ENCODE data around the gene TRIM17.

TRIM17 gene

GRCh38 chr1:228381356-228381755, 35.3 kb downstream of the TRIM17 start:
- peaks cover 9% of the 10 kb centered on the region; the same call in 1 of the 2 replicates for H3K4me1 ChIP-seq
- no peak for DNase-seq (ENCODE audit: low spot score in 2 of 2)
- no peaks in the 10 kb centered on the region for H3K27me3 ChIP-seq (ENCODE audit: low read depth)
- no peaks in the 10 kb centered on the region for H3K9me3 ChIP-seq
- H3K36me3 ChIP-seq (replicated peaks), result no peaks in the 10 kb centered on the region
- no peak overlapping the region for H3K4me3 ChIP-seq
- in situ Hi-C loops (cut with MboI; ENCODE audit: low sequenced_read_pairs), result no loop called here

DNA sequence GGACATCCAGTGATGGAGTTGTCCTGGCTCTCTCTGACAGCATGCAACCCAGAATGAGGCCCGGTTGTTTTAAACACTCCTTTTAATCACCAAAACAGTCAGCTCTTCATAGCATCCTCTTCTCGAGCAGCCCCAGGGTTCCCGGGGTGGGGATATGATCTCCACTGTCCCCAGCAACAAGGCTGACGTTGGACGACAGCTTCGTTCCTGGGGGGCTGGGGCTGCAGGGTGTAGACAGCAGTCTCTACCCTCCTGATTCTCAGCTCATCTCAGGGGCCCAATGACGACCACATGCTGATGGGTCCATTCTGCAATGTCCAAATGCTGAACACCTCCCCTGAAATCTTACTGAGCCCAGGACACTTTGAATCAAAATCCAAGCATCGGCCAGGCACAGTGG, 37.0 kb downstream of the TRIM17 start:
- Histone ChIP-seq H3K4me3 (no peak overlapping the region), H3K4me1 (peaks cover 9% of the 10 kb centered on the region; the same call in 1 of the 2 replicates), H3K27me3 (ENCODE audit: low read depth) (no peaks in the 10 kb centered on the region), H3K36me3 (replicated peaks) (no peaks in the 10 kb centered on the region), H3K9me3 (no peaks in the 10 kb centered on the region)
- in situ Hi-C loops (cut with MboI; ENCODE audit: low sequenced_read_pairs), result no loop called here
- no peak for DNase-seq (ENCODE audit: low spot score in 2 of 2)

DNA sequence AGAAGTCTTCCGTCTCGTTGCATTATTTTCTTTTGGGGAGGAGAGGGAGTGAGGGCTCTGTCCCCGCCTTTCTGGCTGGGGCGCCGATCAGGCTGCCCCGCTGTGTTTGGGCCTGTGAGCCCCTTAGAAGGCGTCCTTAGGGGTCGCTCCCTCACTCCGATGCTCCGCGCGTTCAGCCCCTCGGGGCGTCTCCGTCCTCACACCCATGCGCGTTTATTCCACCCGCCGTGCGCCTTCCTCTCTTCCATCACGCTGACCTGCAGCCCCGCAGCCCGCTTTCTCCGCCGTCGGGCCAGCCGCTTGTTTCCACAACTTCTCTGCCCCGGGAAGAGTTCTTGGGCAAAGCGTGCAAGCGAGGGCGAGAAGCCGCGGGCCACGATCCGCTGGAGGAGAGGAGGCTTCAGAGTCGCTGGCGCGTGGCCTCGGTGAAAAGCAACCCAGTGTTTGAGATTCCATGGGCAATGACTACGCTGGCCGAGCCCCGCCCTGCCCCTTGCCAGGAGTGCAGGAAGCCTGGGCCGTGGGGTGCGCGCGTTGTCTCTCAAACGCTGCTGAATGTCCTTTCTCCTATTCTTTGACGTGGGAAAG, 37.7 kb downstream of the TRIM17 start:
- Histone ChIP-seq H3K4me1 (peaks cover 9% of the 10 kb centered on the region; the same call in 1 of the 2 replicates), H3K36me3 (replicated peaks) (no peaks in the 10 kb centered on the region), H3K27me3 (ENCODE audit: low read depth) (no peaks in the 10 kb centered on the region), H3K9me3 (no peaks in the 10 kb centered on the region), H3K4me3 (peak overlapping the region; percentile 37)
- in situ Hi-C loops (cut with MboI; ENCODE audit: low sequenced_read_pairs), result no loop called here
- DNase-seq (ENCODE audit: low spot score in 2 of 2), result no peak

DNA sequence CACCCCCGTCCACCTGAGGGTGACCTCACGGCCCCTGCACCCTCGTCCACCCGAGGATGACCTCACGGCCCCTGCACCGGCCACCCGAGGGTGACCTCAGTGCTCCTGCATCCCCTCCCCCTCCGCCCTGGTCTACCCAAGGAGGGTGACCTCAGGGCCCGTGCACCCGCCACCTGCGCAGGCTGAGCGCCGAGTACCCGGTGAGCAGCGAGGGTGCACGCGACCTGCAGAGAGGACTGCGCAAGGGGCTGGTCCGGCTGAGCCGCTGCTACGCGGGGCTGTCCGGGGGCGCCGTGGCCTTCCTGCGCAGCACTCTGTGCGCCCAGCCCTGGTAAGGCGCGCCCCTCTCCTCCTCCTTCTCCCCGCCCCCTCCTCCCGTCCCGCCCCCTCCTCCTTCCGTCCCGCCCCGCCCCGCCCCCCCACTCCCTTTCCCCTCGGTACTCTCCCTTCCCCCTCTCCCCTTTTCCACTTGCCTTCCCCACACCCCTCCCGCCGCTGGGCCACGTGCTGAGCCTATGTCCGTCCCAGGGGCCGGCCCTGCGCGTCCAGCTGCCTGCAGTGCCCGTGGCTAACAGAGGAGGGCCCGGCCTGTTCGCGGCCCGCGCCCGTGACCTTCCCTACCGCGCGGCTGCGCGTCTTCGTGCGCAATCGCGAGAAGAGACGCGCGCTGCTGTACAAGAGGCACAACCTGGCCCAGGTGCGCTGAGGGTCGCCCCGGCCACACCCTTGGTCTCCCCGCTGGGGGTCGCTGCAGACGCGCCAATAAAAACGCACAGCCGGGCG, 38.4 kb downstream of the TRIM17 start:
- peak; percentile 70 to 88 for DNase-seq (ENCODE audit: low spot score in 2 of 2)

DNA sequence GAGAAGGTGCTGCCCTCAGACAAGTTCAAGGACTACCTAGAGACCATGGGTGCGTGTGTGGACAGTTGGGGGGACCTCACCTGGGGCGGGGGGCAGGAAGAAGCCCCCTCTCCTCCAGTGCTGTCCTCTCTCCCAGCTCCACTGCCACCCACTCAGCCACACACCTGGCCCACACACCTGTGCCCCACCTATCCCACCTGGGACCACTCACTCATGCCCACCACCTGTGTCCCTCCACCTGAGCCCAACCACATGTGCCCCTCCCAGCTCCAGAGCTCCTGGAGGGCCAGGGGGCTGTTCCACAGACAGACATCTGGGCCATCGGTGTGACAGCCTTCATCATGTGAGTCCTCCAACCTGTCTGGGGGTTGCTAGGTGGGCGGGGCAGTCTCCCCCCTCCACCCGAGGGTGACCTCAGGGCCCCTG, 39.0 kb downstream of the TRIM17 start:
- H3K27me3 ChIP-seq (ENCODE audit: low read depth), result no peaks in the 10 kb centered on the region
- H3K4me1 ChIP-seq, result peaks cover 9% of the 10 kb centered on the region; the same call in 1 of the 2 replicates
- DNase-seq (ENCODE audit: low spot score in 2 of 2), result no peak
- peak overlapping the region; percentile 37 for H3K4me3 ChIP-seq
- no peaks in the 10 kb centered on the region for H3K36me3 ChIP-seq (replicated peaks)
- in situ Hi-C loops (cut with MboI; ENCODE audit: low sequenced_read_pairs), result no loop called here
- H3K9me3 ChIP-seq, result no peaks in the 10 kb centered on the region

More for the DNA sequence above, 38.4 kb downstream of the TRIM17 start:
- H3K36me3 ChIP-seq (replicated peaks), result no peaks in the 10 kb centered on the region
- H3K9me3 ChIP-seq, result no peaks in the 10 kb centered on the region
- no peaks in the 10 kb centered on the region for H3K27me3 ChIP-seq (ENCODE audit: low read depth)
- in situ Hi-C loops (cut with MboI; ENCODE audit: low sequenced_read_pairs), result no loop called here
- peak overlapping the region; percentile 37 for H3K4me3 ChIP-seq
- H3K4me1 ChIP-seq, result peaks cover 9% of the 10 kb centered on the region; the same call in 1 of the 2 replicates

GRCh38 chr1:228376651-228377631, 39.7 kb downstream of the TRIM17 start:
- no peaks in the 10 kb centered on the region for H3K36me3 ChIP-seq (replicated peaks)
- H3K9me3 ChIP-seq, result no peaks in the 10 kb centered on the region
- H3K4me1 ChIP-seq, result peaks cover 9% of the 10 kb centered on the region; the same call in 1 of the 2 replicates
- no peaks in the 10 kb centered on the region for H3K27me3 ChIP-seq (ENCODE audit: low read depth)
- no peak for DNase-seq (ENCODE audit: low spot score in 2 of 2)
- in situ Hi-C loops (cut with MboI; ENCODE audit: low sequenced_read_pairs), result no loop called here
- H3K4me3 ChIP-seq, result no peak overlapping the region

GRCh38 chr1:228376262-228376628, 40.4 kb downstream of the TRIM17 start:
- no peak overlapping the region for H3K4me3 ChIP-seq
- in situ Hi-C loops (cut with MboI; ENCODE audit: low sequenced_read_pairs), result no loop called here
- no peak for DNase-seq (ENCODE audit: low spot score in 2 of 2)
- no peaks in the 10 kb centered on the region for H3K36me3 ChIP-seq (replicated peaks)
- H3K27me3 ChIP-seq (ENCODE audit: low read depth), result no peaks in the 10 kb centered on the region
- no peaks in the 10 kb centered on the region for H3K9me3 ChIP-seq
- H3K4me1 ChIP-seq, result peaks cover 9% of the 10 kb centered on the region; the same call in 1 of the 2 replicates

DNA sequence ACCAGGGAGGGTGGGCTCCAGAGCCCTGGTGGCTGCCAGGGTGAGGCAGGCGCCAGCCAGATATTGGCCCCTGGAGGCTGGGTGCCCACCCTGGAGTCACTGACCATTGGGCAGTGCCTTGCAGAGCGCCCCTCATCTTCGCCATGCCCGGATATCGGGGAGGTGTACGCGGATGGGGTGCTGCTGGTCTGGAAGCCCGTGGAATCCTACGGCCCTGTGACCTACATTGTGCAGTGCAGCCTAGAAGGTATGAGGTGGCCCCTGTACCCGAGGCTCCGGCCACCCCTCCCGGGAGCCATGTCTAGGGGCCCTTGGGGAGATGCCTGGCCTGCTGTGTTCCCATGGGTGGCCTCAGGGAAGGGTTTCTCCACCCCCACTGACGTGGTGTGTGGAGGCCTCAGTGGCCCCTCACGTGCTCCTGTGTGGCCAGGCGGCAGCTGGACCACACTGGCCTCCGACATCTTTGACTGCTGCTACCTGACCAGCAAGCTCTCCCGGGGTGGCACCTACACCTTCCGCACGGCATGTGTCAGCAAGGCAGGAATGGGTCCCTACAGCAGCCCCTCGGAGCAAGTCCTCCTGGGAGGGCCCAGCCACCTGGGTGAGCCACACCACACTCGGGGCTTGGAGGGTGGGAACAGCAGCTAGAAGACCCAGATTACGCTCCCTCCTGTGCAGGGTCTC, 40.9 kb downstream of the TRIM17 start:
- no peaks in the 10 kb centered on the region for H3K27me3 ChIP-seq (ENCODE audit: low read depth)
- in situ Hi-C loops (cut with MboI; ENCODE audit: low sequenced_read_pairs), result no loop called here
- H3K4me3 ChIP-seq, result no peak overlapping the region
- H3K4me1 ChIP-seq, result peaks cover 9% of the 10 kb centered on the region; the same call in 1 of the 2 replicates
- H3K9me3 ChIP-seq, result no peaks in the 10 kb centered on the region
- DNase-seq (ENCODE audit: low spot score in 2 of 2), result no peak
- no peaks in the 10 kb centered on the region for H3K36me3 ChIP-seq (replicated peaks)

DNA sequence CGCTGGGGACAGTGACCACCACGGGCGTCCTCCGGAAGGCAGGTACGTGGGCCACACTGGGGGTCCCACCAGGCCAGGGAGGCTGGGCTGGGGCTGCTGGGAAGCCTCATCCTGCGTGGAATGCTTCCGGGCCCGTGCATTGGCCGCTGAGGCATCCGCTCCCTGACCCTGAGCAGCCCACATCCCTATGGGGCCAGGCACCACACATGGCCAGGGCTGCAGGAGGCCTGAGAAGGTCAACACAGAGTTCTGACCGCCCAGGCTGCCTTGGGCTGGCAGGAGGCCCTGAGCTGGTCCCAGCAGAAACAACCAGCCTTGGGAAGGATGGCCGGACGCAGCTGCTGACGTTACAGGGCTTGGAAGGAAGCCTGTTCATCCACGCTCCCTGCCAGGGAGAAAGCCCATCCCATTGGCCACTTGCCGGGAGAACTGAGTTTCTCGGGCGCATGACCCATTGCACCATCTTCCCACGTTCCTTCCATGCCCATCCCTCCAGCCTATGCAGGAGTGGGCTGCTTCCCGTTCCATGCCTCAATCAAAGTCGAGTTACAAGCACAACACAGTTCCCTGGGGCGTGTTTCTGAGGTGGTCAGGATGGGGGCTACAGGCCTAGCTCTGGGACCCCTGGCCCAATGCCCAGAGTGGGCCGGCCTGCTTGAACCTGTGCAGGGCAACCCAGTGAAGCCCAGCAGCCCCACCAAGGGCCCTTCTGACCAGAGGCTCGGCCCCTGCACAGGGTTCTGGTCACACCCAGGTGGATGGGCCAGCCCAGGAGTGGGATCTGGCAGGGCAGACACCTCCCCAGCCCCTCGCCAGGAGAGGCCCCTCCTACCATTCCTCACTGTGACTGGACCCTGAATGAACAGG, 41.7 kb downstream of the TRIM17 start:
- Histone ChIP-seq H3K27me3 (ENCODE audit: low read depth) (no peaks in the 10 kb centered on the region), H3K4me1 (peaks cover 7% of the 10 kb centered on the region; the same call in 1 of the 2 replicates), H3K4me3 (no peak overlapping the region), H3K9me3 (no peaks in the 10 kb centered on the region), H3K36me3 (replicated peaks) (no peaks in the 10 kb centered on the region)
- no peak for DNase-seq (ENCODE audit: low spot score in 2 of 2)
- in situ Hi-C loops (cut with MboI; ENCODE audit: low sequenced_read_pairs), result no loop called here

GRCh38 chr1:228373681-228374571, 42.7 kb downstream of the TRIM17 start:
- H3K4me3 ChIP-seq, result no peak overlapping the region
- no peaks in the 10 kb centered on the region for H3K36me3 ChIP-seq (replicated peaks)
- H3K27me3 ChIP-seq (ENCODE audit: low read depth), result no peaks in the 10 kb centered on the region
- no peaks in the 10 kb centered on the region for H3K9me3 ChIP-seq
- no peak for DNase-seq (ENCODE audit: low spot score in 2 of 2)
- in situ Hi-C loops (cut with MboI; ENCODE audit: low sequenced_read_pairs), result no loop called here
- H3K4me1 ChIP-seq, result peaks cover 2% of the 10 kb centered on the region; the same call in 1 of the 2 replicates

- in situ Hi-C loops (cut with MboI; ENCODE audit: low sequenced_read_pairs), result no loop called here
- Histone ChIP-seq H3K4me1 (no peaks in the 10 kb centered on the region; the same call in 1 of the 2 replicates), H3K27me3 (ENCODE audit: low read depth) (no peaks in the 10 kb centered on the region), H3K4me3 (no peak overlapping the region), H3K36me3 (replicated peaks) (no peaks in the 10 kb centered on the region), H3K9me3 (no peaks in the 10 kb centered on the region)
- no peak for DNase-seq (ENCODE audit: low spot score in 2 of 2)
Observed at GRCh38 chr1:228373004-228373680, 43.5 kb downstream of the TRIM17 start.

Measured in HAP-1 (cell line).